Stimulated activated CD4-positive, alpha-beta T cell treated with anti-CD3 and anti-CD28 coated beads, Interleukin-2, amount 100 ng/mL, for 24 hours (primary cell): ENCODE measurements around the gene PATE1.
"Not testable (repeated sequence)": the region's sequence is repeated elsewhere in the genome, so short reads cannot be mapped to it uniquely, and the experiment has no call there.

Experiments
- DNase-seq, 2 donors: peaks; one replicate each; pipeline ENCODE4 v3.0.0-alpha.2; 2020

PATE1 gene, protein sequence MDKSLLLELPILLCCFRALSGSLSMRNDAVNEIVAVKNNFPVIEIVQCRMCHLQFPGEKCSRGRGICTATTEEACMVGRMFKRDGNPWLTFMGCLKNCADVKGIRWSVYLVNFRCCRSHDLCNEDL

DNA sequence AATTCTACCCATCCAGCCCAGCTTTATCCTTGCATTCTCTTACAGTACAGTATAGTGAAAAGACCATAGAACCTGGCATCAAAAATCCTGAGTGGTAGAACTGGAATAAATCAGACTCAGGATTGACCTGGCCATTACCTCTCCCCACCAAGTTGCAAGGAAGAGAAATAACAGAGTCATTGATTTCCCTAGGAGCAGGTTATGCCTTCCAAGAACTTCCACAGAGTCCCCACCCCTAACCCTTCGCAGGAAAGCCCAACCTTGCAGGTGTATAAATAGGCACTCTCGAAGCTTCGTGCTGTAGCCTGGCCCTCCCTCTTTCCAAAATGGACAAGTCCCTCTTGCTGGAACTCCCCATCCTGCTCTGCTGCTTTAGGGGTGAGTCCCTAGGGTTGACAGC, at the start of gene PATE1:
TSS of gene PATE1 (plus strand) at position 301 of the 400 bp plus-strand sequence. CDS start at position 327, 26 bp downstream.
- DNase-seq, result no peak

DNA sequence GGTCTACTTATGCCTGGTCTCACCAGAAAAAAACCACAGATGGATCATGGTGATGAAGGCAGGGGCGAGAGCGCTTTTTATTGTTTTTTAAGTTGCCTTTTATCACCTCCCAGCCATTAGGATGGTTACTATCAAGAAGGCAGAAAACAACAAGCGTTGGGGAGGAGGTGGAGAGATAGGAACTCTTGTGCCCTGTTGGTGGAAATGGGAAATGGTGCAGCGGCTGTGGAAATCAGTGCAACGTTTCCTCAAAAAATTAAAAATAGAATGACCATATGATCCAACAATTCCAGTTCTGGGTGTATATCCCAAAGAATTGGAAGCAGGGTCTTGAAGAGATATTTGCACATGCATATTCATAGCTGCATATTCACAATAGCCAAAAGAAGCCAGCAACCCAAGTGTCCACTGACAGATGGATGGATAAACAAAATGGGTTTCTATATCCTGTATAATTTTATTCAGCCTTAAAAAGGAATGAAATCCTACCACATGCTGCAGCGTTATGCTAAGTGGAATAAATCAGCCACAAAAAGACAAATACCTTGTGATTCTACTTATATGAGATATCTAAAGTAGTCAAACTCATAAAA, 45.0 kb upstream of the PATE1 start:
- no peak for DNase-seq

DNA sequence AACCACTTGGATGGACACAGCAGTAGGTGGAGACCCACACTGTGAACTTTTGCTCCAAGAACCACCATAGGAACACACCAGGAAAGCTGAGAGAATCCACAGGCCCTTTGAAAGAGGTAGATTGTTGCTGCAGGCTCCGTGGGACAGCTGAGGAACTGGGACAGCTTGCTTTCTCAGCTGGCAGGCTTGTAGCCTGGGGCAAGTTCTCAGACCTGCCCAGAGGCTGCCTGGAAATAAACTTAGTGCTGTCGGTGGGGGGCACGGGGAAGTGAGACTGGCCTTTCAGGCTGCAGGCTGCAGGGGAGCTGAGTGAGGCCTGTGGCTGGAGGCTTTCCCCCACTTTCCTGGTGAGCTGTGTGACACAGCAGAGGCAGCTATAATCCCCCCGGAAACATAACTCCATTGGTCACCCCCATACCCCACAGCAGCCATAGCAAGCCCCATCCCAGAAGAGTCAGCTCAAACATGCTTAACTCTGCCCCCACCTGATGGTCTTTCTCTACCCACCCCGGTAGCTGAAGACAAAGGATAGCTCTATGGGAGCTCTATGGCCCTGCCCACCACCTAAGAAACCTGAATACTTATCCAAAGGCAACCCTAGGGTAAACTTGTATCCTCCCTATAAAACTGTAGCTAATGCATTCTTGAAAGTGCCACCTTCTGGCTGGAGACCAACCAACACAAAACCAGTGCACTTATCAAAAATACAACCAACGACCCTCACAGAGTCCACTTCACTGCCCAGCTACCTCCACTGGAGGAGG, 44.0 kb upstream of the PATE1 start:
- DNase-seq, result no peak

DNA sequence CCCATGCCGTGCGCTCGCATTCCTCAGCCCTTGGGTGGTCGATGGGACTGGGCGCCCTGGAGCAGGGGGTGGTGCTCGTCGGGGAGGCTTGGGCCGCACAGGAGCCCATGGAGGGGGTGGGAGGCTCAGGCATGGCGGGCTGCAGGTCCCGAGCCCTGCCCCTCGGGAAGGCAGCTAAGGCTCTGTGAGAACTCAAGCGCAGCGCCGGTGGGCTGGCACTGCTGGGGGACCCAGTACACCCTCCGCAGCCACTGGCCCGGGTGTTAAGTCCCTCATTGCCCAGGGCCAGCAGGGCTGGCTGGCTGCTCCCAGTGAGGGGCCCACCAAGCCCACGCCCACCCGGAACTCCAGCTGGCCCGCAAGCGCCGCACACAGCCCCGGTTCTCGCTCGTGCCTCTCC, 41.4 kb upstream of the PATE1 start:
- not testable (repeated sequence) for DNase-seq

DNA sequence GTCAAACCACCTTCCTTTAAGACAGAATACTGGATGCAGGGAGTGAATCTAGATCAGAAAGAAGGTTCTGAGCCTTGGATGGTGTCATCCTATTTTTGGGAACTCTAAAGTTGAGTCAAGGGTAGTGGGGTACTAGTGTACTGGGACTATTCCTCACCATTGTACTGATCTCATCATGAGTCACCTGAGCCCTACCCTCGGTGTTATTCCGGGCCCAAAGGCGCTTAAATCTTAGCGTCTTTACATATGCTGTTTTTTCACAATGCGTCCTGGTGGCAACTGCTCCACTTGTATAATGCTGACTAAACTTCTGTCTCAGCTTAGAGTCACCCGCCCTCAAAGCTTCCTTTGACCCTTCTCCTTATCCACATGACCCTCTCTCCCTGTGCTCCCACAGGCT, 25.3 kb upstream of the PATE1 start:
- DNase-seq, result no peak

DNA sequence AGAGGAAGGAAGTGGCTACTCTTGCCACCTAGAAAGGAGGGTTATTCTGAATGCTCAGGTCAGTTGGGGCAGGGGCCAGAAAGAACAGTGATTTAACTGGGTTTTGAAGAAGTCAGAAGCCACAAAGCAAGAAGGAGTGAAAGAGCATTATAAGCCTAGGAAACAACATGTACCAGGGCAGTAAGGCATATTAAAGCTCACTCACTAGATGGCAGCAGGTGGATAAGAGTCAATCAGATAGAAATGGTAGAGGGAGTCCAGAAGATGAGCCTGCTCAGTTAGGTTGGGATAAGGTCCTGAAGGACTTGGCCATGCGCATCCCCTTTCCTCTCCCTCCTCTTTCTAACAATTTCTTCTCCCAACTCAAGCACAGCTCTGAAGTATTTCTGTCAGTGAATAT, 22.0 kb upstream of the PATE1 start:
- no peak for DNase-seq

DNA sequence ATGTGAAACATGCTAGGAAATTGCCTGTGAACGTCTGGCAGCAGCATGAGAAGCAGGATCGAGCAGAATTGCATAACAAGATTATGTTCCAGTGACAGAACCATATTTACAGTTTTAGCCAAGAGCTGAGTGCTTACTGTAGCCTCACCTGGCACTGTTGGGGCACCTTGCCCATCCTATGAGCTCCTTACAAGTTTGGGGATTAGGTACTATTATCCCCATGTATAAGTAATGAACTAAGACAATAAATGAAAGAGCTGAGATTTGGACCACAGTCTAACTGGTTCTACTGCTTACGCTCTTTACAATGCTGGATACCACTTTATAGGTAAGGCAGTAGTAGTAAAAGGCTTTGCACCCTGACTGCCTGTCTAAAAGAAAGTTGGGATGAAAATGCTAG, 17.1 kb upstream of the PATE1 start:
- DNase-seq, result no peak

DNA sequence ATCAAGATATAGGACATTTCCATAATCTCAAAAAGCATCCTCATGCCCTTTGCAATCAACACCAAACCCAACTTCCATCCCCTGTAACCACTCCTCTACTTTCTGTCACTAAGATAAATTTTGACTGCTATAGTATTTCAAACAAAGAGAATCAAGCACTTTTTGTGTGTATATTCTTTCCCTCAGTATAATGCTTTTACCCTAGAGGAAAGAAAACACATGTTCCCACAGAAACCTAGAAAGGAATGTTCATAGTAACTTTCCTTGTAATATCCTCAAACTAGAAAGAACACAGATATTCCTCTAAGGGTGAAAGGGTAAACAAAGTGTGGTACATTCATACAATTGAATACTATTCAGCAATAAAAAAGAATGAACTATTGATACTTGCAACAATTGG, 5.5 kb upstream of the PATE1 start:
- no peak for DNase-seq

DNA sequence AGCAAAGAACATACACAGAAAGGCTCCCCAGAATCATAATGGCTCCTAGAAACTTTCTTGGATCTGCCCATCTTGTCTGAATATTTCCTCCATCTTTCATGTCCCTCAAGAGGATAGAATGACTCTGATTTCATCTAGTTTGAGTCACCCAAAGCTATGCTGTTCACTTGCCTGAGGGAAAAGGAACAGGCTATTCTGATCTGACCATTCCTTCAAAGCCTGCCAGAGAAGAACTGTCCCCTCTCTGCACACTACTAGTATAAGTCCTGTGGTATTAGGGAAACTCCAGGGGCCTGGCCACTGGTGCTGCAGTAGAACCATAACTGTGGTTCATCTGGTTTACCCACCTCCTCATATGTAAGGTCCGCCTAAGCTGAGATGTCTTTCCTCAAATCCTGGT, 2.4 kb upstream of the PATE1 start:
- no peak for DNase-seq

DNA sequence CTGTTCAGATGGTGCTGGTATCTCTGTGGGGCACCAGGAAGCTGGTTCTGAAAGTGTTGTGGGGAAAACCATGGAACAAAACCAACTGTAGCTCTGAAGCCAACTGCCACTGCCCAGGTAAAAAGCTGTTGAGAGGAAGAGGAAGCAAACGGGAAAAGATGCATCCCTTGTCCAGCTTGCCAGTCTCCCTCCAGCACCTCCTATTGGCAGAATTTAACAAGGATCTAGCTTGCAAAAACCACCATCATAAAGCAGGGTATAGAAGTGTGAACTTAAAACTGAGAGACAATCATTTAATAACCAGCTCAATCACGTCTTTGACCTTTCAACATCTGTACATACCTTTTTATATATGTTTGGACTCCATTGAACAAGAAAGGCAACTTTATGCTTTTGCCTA, 4.5 kb downstream of the PATE1 start:
- DNase-seq, result no peak

DNA sequence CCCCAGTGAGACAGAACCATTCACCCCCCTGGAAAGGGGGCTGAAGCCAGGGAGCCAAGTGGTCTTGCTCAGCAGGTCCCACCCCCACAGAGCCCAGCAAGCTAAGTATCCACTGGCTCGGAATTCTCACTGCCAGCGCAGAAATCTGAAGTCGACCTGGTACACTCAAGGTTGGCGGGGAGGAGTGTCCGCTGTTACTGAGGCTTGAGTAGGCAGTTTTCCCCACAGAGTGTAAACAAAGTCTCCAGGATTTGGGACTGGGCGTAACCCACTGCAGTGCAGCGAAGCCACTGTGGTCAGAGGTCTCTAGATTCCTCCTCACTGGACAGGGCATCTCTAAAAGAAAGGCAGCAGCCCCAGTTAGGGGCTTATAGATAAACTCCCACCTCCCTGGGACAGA, 10.0 kb downstream of the PATE1 start:
- no peak for DNase-seq

DNA sequence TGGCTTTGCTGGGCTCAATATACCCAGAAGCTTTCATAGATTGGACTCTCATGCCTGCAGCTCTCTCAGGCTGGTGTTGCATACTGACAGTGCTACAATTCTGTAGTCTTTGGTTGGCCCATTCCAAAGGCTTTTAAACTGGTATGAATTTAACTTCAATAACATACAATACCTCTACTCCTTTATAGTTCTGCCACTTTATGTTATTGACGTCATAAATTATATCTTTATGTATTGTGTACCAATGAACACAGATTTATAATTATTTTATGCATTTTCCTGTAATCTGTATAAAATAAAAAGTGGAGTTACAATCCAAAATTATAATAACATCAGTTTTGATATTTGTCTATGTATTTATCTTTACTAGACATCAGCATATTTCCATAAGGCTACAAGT, 16.4 kb downstream of the PATE1 start:
- DNase-seq, result no peak

DNA sequence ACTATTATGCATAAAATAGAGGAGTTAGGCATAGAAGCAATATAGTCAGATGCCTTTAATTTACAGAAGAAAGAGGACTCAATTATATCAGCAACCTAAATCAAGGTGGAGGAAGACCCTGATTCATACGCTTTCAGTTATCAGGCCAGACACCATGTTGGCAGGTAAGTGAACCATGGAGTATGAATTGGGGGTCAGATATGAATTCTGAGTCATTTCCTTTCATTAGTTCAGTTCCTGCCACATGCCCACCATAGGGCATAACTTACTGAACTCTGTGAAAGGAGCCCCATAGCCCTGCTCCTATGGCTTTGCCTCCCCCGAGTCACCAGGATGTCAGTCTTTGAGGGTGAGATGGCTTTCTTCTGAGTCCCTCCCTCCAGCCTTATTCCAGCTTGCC, 17.4 kb downstream of the PATE1 start:
- no peak for DNase-seq

DNA sequence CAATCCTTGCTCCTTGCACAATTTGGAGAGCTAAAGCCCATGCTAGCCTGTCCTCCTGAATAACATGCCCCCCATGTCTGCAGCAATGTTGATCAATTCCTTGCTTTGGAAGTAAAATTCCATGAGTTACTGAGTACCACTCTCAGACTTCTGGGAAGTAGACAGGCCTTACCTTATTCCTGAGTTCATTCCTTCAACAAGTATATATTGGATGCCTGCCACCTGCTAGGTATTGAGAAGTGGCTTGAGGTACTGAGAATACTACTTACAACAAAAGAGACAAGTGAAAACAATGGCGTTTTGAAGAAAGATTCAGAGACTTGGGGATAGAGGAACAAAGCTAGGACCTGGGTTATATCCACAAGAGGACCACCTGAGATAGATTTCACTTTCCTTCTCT, 20.2 kb downstream of the PATE1 start:
- no peak for DNase-seq

DNA sequence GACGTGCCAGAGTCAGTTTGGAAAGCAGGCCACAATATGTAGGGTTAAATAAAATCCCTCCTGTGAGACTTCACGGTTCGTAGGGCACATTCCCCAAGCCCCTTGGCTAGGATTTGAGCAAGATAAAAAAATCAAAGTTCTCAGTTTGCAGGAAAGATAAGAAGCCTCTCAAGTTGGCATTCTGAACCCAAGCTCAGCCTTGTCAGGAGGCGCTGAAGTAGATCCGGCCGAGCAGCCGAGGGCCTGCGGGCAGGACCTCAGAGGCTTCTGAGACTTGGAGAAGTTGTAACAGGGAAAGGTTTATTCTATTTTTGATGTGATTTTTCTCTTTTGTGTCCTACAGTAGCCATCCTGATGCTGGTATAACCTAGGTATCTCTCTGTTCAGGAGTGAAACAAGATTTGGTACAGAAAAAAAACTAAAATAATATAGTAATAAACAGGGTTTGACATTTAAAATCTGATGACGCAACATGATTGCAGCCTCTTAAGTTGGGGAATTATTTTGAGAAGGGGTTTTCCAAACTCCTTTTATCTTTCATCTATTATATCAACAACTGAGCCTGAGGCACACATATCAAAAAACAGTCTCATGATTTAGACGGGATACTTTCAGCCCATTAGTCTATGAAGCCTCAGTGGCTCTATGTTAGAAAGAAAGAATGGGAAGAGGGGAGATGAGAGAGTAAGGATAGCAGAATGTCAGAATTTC, 22.4 kb downstream of the PATE1 start:
- DNase-seq, result no peak

DNA sequence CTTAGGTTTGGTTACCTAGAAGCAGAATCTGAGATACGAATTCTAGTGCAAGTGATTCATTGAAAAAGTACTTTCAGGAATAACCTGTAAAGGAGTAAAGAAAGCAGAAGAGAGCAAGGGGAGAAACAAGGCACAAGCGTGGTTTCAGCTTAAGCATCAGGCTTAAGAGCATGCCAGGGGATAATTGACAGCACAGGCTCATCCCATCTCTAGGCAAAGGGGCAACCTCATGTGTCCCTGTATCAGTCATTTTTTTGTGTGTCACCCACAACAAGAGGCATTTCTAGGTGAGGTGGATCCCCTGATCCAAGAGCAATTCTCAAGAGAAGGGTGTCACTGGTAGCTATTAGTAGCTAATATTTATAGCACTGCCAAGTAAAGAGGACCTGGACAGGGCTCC, 24.5 kb downstream of the PATE1 start:
- no peak for DNase-seq

DNA sequence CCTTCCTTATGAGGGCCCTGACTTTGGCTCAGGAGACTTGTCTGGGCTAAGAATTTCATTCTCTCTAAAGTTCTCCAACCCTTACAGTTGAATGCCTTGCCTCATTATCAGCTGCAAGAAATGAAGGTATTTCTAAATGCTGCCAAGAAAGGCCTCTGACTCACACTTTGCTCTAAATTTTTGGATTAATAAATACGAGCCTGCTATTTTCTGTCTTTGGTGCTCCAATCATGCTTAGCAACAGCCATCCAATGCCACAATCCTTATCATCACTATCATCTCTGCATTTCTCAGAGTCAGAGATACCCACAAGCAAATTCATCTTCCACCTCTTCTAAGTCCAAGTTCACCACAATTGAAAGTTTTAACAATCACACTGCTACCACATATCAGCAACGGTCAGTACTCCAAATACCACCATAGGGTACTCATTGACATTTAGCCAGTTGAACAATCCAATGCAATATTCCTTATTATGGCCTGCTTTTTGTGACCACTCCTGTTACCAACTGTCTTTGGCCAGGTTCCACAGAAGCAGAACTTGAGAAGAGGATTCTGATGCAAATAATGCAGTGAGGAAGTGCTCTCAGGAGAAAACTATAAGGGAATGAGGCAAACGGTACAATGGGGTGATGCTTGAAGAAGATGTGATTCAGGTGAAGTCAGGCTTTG, 26.9 kb downstream of the PATE1 start:
- DNase-seq, result no peak

DNA sequence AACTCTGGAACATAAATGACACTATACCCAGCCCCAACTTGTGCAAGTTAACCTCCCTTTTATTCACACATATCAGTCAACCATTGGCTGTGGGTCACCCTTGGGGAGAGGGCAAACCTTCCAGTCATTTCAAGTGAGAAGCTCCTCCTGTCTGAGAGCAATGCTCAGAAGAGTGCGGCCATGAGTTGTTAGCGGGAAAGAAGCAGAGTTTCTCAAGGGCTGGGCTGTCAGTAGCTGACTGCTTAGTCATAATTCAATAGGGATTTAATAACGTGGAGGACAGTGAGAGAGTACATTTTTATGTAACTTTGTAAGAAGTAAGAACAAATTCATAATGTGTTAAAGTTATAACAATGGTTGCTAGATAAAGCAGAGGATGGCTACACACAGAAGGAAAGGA, 27.4 kb downstream of the PATE1 start:
- no peak for DNase-seq

DNA sequence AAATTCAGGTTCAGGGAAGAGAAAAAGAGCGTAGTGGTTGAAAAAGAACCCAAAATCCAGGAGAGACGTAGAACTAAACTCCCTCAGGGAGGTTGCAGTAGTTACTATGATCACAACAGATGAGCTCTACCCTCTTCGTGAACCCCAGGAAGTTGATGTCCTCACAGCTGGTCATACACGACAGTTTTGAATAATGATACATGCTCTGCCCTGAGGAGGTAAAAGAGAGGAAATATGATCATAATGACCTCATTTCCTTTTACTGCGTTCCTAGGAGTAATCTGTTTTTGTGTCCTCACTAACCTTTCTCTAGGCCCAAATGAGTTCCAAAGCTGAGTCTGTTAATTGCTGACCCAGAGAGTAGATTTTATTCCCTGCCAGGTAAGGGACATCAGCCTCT, 31.2 kb downstream of the PATE1 start:
- DNase-seq, result no peak

DNA sequence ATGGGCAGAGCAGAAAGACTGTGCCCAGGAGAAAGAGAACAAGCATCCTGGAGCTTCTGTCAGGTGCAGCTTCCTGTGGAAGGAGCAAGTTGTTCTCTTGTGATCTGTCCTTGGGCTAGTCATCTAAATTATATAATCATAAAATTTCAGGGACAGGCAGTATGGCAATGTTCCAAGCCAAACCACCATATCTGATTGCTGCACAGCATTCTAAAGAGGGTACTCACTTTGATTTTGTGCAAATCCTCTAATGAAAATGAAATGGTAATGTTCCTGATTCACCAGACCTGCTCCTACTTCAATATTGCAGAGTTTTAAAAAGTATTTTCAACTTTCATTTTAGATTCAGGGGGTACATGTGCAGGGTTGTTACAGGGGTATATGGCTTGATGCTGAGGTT, 32.6 kb downstream of the PATE1 start, which contains the start of gene PATE2:
TSS of gene PATE2 (minus strand) at position 101 of the 400 bp plus-strand sequence. CDS start at position 46, 55 bp downstream.
- DNase-seq, result no peak

DNA sequence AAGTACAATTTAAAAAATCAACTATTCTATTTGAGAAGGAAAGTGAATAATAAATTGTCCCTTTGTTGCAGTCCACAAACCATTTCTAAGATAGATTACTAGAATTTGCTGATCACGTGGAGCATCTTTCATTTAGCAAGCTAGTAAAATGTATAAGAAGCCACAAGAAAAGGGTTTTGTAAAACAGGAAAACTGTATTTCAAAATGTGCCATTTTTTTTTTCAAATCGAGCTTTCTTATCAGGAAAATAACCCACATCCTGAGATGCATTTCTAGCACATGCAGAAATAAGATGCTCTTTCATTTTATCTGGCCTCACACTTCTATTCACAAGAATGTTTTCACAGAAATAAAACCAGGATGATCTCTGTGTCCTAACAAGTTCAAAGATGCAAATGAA, 38.6 kb downstream of the PATE1 start:
- DNase-seq, result no peak

DNA sequence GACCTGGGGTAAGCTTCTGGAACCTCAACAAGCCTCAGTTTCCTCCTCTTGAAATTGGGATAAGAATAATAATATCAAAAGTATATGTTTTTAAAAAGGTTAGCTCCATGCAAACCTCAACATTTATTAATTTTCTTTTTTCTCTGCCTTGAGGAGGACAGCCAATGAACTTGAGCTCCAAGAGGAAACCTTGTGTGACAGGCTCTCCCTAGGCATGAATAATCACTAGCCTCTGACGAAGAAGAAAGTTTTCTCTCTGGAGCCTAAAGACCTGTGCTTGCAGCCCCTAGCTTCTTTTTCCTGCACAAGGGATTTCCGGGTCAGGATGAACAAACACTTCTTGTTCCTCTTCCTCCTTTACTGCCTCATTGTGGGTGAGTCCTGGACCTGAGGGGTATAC, 41.7 kb downstream of the PATE1 start, which contains the start of gene PATE3:
TSS of gene PATE3 (plus strand) at position 301 of the 400 bp plus-strand sequence. CDS start at position 326, 25 bp downstream.
- no peak for DNase-seq

DNA sequence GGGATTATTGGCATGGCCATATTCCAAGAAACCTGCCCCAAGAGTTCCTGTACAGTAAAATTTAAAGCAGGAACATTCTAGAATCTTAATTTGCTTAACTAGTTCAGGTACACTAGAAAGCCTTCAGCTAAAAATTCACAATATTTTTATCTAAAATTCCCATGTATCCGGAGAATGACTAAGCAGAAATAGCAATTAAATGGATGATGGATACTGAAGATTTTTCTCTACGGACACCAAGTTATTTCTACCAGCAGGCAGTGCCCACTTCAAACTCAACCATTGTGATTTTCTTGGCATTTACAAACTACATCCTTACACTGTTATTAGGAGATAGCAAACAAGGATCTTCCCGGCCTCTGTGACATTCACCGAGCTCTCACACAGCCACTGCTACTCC, 44.7 kb downstream of the PATE1 start:
- DNase-seq, result no peak
